HG03159 (cell line): Measurements from ENCODE around the gene FCRL1.

Experiments used
- ATAC-seq: cut with Tn5 transposase; IDR thresholded peaks from one replicate; pipeline ENCODE4 v1.9.1; 2021; ENCODE audit warnings: mild to moderate bottlenecking, moderate library complexity; ENCODE audit not compliant: unreplicated experiment

The FCRL1 gene

GRCh38 chr1:157803851-157804250, 16.1 kb downstream of the FCRL1 start:
- ATAC-seq, result no peak

- no peak for ATAC-seq
Measured at GRCh38 chr1:157799996-157800395, 19.9 kb downstream of the FCRL1 start.

- no peak for ATAC-seq
Measured at GRCh38 chr1:157798211-157798610, 21.7 kb downstream of the FCRL1 start.

DNA sequence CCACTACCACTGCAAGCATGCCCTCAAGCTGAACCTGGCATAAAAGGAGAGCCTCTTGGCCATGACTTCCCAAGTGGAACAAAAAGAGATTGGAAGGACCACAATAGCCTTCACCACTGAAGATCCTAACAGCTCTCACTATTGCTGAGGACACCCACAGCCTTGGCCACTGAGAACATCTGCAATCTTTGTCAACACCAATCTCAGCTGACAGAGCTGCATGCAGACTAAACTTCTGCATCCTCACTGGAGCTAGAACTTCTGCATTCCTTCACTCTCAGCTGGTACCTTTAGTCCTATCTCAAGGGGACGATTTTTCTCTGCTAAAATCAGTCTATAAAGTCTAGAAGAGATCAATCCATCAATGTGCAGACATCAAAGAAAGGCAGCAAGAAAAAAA, 34.7 kb downstream of the FCRL1 start:
- ATAC-seq, result no peak

- ATAC-seq, result no peak
Measured at GRCh38 chr1:157784801-157785200, 35.1 kb downstream of the FCRL1 start.

GRCh38 chr1:157782931-157783330, 37.0 kb downstream of the FCRL1 start:
- ATAC-seq, result no peak

DNA sequence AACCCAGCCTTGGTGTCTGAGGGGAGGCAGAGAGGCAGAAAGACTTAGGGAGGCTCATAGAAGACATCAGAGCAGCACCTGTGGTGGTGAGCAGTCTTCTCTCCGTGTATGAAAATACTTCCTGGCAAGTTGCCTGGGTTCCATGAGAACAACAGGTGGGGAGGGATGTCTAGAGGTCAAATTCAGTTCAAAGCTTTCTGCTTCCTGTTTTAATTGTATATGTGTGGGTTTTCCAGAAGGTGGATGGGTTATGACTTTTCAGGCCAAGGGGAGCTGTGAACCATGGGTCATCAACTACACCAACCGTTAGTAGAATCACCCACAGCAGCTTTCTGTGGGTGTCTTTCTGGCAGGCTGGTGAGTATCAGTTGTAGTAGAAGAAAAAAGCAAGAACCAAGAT, 38.9 kb downstream of the FCRL1 start:
- peak; percentile 52 for ATAC-seq

DNA sequence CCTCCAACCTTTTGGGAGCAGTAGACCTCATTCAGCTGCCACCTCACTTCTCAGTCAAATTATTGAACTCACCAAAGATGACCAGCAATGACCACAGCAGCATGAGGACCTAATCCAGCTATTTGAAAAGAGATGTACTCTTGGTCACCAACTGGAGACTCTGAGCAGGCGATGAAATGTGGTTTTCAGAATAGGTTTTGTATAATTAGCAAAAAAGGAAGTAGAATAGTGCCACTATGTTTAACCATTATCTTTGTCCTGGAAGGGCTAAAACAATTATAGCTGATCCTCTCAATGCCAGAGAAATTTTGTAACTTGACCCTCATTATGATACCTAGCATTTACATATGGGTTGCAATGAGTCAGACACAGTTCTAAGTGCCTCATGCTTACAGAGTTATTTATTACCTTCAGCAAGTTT, 42.9 kb downstream of the FCRL1 start, which contains the start of gene FCRL2:
TSS of gene FCRL2 (minus strand) at position 162 of the 421 bp plus-strand sequence. CDS start at position 103, 59 bp downstream.
- peak; percentile 60 for ATAC-seq

DNA sequence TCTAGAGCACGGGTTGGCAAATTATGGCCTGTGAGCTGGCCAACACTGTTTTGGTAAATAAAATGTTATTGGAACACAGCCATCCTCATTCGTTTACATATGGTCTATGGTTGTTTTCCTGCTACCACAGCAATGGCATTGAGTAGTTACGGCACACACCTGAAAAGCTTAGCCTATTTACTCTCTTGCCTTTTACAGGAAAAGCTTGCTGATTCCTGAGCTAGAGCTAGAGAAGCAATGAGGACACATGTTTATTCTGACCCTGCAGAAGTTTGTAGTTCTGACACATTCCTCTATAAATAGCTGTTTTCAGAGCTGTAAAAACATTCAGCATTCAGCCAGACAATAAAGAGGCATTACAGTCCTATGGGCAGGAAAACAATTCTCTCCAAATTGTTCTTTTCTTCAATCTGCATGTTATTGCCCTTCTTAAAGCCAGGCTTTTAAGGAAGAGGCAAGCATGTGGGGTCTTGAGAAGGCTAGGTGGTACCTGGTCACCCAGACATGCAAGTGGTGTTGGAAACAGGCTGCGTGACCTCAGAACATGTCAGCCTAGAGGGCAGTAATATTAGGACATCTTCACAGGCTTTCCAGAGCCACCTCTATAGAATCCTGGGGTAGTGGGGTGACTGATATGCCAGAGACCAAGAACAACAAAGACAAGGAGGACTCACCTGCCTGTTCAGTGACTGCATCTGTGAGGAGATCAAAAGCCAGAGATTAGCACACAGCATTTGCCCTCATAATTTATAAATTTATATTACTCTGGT, 44.6 kb downstream of the FCRL1 start:
- no peak for ATAC-seq

- ATAC-seq, result no peak
Measured at GRCh38 chr1:157774412-157774811, 45.5 kb downstream of the FCRL1 start.

GRCh38 chr1:157773493-157774350, 46.2 kb downstream of the FCRL1 start:
- peak; percentile 65 for ATAC-seq

DNA sequence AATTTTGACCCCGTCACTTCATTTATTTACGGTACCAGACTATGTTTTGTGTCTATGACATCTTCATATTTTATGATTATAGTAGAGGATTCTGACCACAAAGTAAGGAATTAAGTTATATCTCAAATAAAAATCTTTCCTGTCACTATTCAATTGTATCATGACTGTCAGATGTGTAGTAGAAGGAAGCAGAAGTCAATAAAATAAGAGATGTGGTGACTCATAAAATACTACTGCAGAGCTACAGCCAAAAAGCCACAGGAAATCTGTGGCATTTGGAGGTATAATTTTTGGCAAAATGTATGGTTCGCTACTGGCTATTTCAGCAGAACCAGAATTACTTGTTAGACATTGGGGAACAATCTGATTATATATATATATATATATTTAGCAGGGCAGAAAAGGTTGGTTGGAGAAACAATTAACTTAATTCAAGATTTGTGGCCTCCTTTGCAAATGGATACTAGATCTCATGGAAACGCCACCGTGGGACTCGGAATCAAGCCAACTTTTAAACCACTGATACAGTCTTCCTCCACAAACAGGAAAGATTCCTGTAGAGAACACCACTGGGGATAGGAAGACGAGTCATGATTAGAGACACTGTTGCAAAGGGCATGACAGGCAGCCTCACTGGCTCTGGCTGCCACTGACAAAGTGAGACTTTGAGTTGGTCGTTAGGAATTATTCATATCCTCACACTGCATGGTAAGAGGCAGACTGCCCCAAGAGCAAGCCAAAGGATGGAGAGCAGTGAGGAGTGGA, 48.1 kb downstream of the FCRL1 start:
- no peak for ATAC-seq

DNA sequence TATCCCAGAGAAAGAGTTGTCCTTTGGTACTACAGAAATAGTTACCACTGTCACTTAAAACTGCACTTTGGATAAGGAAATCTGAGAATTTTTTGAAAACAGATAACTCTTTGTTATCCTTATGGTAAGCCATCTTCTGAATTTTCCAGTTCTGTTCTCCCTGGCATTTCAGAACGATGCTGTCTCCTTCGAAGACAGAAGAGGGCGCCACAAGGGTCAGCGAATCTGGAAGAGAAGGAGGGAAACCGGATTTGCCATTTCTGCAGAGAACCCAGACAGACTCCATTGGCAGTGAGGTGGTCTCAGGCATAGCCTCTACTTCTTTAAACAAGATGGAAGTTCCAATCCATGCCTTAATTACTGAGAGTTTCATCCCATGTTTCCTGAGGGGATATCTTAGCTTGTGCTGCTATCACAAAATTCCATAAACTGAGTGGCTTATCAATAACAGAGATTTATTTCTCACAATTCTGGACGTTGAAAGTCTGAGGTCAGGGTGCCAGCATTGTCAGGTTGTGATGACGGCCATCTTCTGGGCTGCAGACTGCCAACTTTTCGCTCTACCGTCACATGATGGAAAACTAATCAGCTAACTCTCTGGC, 49.4 kb downstream of the FCRL1 start:
- no peak for ATAC-seq

DNA sequence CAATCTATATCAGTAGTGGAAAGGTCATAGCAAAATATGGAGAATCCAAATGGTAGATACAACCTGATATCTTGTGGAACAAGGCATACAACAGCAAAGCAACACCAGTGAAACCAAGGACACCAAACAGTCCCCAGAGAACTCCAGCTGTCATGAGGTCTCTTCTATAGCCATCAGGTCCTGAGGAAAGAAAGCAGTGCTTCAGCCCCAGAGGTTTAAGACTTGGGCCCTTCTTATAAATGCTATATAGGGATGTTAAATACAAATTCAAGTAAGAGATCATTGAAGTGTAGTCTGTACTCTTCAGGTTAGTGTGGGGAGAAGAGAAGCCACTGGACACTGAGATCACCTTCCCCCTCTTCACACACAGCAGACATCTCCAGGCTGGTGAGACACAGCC, 53.1 kb downstream of the FCRL1 start:
- ATAC-seq, result no peak

- ATAC-seq, result no peak
Measured at GRCh38 chr1:157758018-157758417, 61.9 kb downstream of the FCRL1 start.

- ATAC-seq, result no peak
Measured at GRCh38 chr1:157753611-157754010, 66.3 kb downstream of the FCRL1 start.

GRCh38 chr1:157751283-157751682, 68.6 kb downstream of the FCRL1 start:
- no peak for ATAC-seq

DNA sequence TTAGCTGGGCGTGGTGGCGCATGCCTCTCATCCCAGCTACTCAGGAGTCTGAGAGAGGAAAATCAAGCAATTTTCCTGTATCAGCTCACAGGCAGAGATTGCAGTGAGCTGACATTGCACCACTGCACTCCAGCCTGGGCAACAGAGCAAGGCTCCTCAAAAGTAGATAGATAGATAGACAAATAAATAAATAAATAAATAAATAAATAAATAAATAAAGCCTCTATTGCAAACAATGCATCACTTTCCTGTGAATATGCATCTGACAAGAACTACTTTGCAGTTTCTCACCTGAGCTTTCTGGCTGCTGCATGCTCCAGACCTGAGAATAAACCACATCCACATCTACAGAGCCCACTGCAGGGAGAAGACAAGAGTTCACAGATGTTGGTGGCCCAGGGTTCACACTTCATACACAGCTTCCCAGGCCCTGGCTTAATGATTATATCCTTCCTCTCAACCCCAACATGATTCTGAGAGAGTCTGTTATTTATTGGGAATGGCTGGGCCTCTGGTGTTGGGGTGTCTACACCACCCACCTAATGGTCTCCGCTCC, 71.6 kb downstream of the FCRL1 start:
- no peak for ATAC-seq
